ENCODE data around the gene LPAR1.

DNA sequence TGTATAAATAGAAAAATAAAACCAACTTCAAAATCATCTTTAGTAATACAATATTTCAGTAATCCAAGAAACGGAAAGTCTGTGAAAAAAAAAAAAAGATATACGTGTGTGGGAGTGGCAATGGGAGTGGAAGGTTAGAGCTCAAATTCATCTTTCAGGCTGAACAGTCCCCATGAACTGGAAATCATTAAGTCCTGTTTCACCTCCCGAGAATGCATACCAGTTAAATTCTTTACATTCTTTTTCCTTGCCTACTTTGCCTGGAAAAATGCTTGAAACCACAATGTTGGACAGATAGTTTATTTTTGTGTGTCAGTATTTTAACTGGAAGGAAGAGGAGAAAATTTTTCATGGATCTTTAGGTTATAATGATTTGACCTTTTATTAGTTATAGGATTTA is 202.9 kb downstream of the LPAR1 start:
- TF ChIP-seq, protein P1, sequence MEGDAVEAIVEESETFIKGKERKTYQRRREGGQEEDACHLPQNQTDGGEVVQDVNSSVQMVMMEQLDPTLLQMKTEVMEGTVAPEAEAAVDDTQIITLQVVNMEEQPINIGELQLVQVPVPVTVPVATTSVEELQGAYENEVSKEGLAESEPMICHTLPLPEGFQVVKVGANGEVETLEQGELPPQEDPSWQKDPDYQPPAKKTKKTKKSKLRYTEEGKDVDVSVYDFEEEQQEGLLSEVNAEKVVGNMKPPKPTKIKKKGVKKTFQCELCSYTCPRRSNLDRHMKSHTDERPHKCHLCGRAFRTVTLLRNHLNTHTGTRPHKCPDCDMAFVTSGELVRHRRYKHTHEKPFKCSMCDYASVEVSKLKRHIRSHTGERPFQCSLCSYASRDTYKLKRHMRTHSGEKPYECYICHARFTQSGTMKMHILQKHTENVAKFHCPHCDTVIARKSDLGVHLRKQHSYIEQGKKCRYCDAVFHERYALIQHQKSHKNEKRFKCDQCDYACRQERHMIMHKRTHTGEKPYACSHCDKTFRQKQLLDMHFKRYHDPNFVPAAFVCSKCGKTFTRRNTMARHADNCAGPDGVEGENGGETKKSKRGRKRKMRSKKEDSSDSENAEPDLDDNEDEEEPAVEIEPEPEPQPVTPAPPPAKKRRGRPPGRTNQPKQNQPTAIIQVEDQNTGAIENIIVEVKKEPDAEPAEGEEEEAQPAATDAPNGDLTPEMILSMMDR (IDR thresholded peaks at IDR 0.05 in 8 of 11, conservative IDR thresholded peaks at IDR 0.05 in 3 of 11): no peak
- TF ChIP-seq POLR2AphosphoS5 (IDR thresholded peaks at IDR 0.05) (no peak), POLR2A (IDR thresholded peaks at IDR 0.05) (no peak)
